ENCODE measurements around the gene TBC1D14.

- no peak for TF ChIP-seq POLR2A (IDR thresholded peaks at IDR 0.05)
- TF ChIP-seq CTCF (IDR thresholded peaks at IDR 0.05): no peak
Observed at GRCh38 chr4:6990661-6991060, 81.0 kb downstream of the TBC1D14 start.

All from testis (tissue), 2 donors.